RWPE1 (cell line): ENCODE measurements around the gene PARVA.

ENCODE experiments used
- CTCF ChIA-PET: fragments of 350-600 bp; sonication (Branson Sonifier 250); formaldehyde crosslinking; extraction: SDS; loops from one replicate; lab custom pipeline; 2021; lab: Yijun Ruan, JAX
- POLR2A ChIA-PET: fragments of 400-600 bp; formaldehyde crosslinking; extraction: SDS; loops from one replicate; lab custom pipeline; 2020; ENCODE audit warnings: antibody characterized with exemption; ENCODE audit not compliant: low non-redundant PET; lab: Yijun Ruan, JAX
- DNase-seq: peaks from one replicate; pipeline ENCODE4 v3.0.0; 2012; ENCODE audit warnings: low spot score
- H3K27ac ChIP-seq: fragments of 450-650 bp; 2 replicates; pipeline ENCODE4 v1.5.1; 2017
- TF ChIP-seq, protein P1 (sequence below): fragments of 450-650 bp; conservative IDR thresholded peaks from 2 replicates; pipeline ENCODE4 v1.5.1; 2017; ENCODE audit warnings: low read depth, mild to moderate bottlenecking

The PARVA gene

DNA sequence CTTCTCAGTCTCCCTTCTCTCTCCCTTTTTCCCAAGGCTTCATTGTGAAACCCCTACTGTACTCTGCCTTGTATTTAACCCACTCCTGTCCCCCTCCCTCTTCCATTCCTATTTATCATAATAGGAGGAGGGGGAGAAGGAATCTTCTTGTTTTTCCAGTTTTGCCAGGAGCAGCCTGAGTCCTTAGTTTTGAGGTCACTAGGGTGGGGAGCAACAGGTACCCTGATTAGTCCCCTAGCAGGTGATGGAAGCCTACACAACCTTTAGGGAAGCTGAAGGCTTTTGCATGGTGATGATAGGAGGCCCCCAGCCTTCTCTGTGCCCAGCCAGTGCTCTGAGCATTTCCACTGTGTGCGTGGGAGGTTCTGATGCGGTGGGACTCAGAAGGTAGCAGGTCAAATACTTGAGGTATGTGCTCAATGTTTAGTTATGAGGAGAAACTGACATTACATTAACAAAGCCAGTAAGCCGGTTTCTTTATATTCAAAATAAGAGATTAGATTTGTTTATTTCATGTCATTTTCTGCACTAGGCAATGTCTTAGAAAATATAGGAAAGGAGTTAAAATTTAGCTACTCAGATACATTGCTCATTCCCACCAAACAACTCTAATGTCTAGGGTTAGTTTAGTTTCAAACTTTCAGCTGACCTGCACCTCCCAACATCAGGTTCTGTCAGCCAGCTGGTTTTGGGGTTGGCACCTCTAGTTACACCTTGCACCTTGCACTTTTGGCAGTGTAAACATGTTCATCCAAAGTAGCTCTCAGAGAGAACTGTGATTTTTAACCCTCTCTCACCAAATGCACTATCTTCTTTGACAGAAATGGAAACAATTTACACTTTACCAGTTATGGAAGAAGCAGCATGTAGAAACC is 26.0 kb downstream of the PARVA start:
- TF ChIP-seq, protein P1, sequence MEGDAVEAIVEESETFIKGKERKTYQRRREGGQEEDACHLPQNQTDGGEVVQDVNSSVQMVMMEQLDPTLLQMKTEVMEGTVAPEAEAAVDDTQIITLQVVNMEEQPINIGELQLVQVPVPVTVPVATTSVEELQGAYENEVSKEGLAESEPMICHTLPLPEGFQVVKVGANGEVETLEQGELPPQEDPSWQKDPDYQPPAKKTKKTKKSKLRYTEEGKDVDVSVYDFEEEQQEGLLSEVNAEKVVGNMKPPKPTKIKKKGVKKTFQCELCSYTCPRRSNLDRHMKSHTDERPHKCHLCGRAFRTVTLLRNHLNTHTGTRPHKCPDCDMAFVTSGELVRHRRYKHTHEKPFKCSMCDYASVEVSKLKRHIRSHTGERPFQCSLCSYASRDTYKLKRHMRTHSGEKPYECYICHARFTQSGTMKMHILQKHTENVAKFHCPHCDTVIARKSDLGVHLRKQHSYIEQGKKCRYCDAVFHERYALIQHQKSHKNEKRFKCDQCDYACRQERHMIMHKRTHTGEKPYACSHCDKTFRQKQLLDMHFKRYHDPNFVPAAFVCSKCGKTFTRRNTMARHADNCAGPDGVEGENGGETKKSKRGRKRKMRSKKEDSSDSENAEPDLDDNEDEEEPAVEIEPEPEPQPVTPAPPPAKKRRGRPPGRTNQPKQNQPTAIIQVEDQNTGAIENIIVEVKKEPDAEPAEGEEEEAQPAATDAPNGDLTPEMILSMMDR: no peak
- no peak overlapping the region for H3K27ac ChIP-seq
- CTCF ChIA-PET: interaction anchor here (1.4 kb wide), 1 partner anchor 8 kb away, joined by 3 read pairs; no protein-coding TSS in a partner anchor
- DNase-seq: no peak
- POLR2A ChIA-PET: no interaction called here

DNA sequence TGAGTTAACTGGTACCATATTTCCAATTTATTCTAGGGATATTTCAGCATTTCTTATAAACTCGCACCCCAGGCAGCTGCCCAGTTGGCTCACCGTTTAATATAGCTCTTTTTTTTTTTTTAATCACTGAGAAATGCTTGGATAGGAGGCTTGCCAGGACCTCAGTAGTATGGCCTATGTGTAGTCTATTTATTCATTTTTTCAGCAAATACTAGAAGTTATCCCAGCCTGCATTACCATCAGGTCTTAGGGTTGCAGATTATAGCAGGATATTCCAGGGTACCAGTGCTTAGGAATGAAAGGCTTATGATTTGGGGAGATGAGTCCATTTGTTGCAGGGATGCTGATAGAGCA is 26.6 kb downstream of the PARVA start:
- CTCF ChIA-PET: interaction anchor here (1.4 kb wide), 1 partner anchor 8 kb away, joined by 3 read pairs; no protein-coding TSS in a partner anchor
- POLR2A ChIA-PET: no interaction called here
- no peak overlapping the region for H3K27ac ChIP-seq
- TF ChIP-seq, protein P1: no peak
- DNase-seq: no peak

DNA sequence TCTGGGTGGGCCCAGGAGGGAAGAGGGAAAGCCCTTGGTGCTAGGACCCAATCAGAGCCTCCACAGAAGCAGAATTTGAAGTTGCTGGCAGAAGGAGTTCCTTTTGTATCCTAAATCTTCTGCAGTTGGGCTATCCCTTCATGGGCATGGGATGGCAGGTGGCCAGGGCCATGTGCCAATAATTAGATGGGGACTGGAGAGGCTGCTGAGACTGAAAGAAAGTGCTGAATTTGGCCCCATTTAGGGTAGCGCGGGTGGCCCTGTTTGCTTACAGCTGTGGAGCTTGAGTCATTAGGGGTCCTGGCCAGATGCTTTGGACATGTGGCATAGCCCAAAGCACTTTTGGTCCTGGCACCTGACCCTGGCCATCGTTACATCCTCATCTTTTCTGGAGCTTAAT is 27.1 kb downstream of the PARVA start:
- TF ChIP-seq, protein P1: no peak
- POLR2A ChIA-PET: no interaction called here
- DNase-seq: no peak
- no peak overlapping the region for H3K27ac ChIP-seq
- CTCF ChIA-PET: no interaction called here

DNA sequence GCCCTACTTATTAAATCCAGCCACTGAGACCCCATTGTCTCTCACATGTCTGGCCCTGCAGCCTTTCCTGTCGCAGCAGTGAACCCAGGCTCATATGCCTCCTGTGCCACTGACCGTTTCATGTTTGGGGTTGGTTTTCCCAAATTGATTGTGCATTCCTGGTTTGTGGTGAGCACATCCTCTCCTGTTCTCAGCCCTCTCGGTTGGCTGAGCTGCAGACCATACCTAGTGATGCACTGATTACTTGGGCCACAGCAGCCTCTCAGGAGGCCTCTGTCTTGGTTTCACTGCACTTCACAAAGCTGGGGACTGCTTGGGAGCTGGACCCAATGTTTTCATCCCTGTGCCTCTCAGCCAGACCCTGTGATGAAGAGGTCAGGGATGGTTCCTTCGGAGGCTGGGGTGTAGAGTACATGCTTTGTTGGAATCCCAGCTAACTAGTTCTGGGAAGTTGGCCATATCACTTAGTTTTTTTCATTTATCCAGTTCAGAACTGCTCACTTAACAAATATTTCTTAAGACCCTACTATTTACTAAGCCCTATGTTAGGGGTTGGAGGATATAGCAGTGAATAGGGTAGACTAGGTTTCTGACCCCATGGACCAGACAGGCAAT is 30.9 kb downstream of the PARVA start:
- POLR2A ChIA-PET: no interaction called here
- H3K27ac ChIP-seq: no peak overlapping the region
- DNase-seq: no peak
- CTCF ChIA-PET: no interaction called here
- TF ChIP-seq, protein P1: no peak

DNA sequence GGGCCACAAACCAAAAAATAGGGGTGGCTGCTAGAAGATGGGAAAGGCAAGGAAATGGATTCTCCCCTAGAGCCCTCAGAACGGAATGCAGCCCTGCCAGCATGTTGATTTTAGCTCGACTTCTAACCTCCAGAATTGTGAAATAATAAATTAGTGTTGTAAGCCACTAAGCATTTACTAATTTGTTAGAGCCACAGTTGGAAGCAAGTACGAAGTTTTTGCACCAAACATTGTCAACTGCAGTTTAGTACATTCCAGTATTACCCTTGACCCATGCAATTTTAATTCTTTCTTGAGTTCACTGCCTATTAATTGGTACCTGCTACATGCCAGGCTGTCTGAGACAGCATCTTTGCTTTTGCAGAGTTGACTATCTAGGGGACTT is 32.2 kb downstream of the PARVA start:
- DNase-seq: no peak
- H3K27ac ChIP-seq: no peak overlapping the region
- CTCF ChIA-PET: no interaction called here
- TF ChIP-seq, protein P1: no peak
- POLR2A ChIA-PET: no interaction called here

DNA sequence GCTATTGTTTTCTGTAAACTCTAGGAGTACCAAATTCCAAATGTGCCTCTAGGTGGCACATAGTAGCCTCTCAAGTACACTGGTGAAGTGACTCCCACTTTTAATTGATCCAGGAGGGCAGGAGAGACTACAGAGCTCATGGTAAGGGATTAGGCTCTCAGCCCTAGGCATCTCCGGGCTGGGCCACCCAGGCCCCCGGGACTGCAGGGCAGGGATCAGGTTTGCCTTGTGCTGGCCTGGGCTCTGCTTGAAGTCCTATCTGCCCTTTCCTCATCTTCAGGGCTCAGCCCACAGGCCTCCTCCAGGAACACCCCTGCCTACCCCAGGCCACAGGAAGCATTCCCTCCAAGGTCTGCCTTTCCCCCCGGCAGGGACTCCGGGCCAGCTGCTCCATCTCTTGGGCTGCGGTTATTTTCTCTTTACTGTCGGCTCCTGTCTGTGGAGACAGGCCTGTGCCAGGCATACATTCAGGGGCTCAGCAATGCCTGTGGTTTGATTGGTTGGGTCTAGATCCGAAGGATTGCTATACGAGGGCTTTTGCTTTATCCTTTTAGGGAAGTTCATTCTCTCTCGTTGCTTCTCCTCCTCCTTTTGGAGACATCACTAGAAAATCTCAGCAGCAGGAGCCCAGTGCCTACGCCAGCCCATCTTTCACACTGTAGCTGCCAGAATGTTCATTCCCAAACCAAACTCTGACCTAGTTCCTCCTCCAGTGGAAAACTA is 32.8 kb downstream of the PARVA start:
- TF ChIP-seq, protein P1: no peak
- POLR2A ChIA-PET: no interaction called here
- no peak for DNase-seq
- CTCF ChIA-PET: interaction anchor here (0.5 to 0.7 kb wide), 2 partner anchors 21 to 79 kb away, joined by 3 to 4 read pairs; no protein-coding TSS in a partner anchor
- H3K27ac ChIP-seq: no peak overlapping the region; the same call in 1 of the 2 replicates
